ENCODE results near the gene CUTA. TPM values are rescaled to one million over a fixed set of nuclear protein-coding genes. Genes with fewer than 3 reads are reported as not detected.

CUTA gene
- total and polyA plus RNA-seq, 2 of the 13 experiments (the other 11 are each of a cell fraction or from before 2014, with no cell fraction given) = 170 to 180 TPM

- TF ChIP-seq ZNF629 (CRISPR knock-in tag; conservative IDR thresholded peaks at IDR 0.05) = no peak
- TF ChIP-seq ZNF121 (CRISPR knock-in tag; IDR thresholded peaks at IDR 0.05) = no peak
- no peak for TF ChIP-seq ZNF207 (IDR thresholded peaks at IDR 0.05; ENCODE audit: borderline replicate concordance)
- peak; percentile 96; the same call in 1 of the 2 replicates for TF ChIP-seq FOXC1 (CRISPR knock-in tag; IDR thresholded peaks at IDR 0.05; ENCODE audit: borderline replicate concordance)
- peak; percentile 89 for TF ChIP-seq TGIF2 (CRISPR knock-in tag; IDR thresholded peaks at IDR 0.05)
- no peak for TF ChIP-seq ZNF282 (IDR thresholded peaks at IDR 0.05; ENCODE audit: partially characterized antibody)
- no peak for TF ChIP-seq ZNF20 (CRISPR knock-in tag; IDR thresholded peaks at IDR 0.05)
- no peak for TF ChIP-seq ZNF572 (CRISPR knock-in tag; IDR thresholded peaks at IDR 0.05)
- TF ChIP-seq POLR2AphosphoS5 (IDR thresholded peaks at IDR 0.05; ENCODE audit: low read depth, low read length) = peak; percentile 41
- TF ChIP-seq MBD4 (IDR thresholded peaks at IDR 0.05; ENCODE audit: borderline replicate concordance, low read length) = no peak
- TF ChIP-seq ZSCAN29 (CRISPR knock-in tag; conservative IDR thresholded peaks at IDR 0.05) = no peak; the same call in 1 of the 2 replicates
- peak; percentile 89 for TF ChIP-seq SALL2 (CRISPR knock-in tag; IDR thresholded peaks at IDR 0.05)
- TF ChIP-seq ZNF205 (CRISPR knock-in tag; IDR thresholded peaks at IDR 0.05) = peak; percentile 84
- peak; percentile 53; the same call in 1 of the 2 replicates for TF ChIP-seq ZNF550 (CRISPR knock-in tag; IDR thresholded peaks at IDR 0.05; ENCODE audit: borderline replicate concordance)
- no peak for TF ChIP-seq SMARCC2 (IDR thresholded peaks at IDR 0.05)
- peak; percentile 72 for TF ChIP-seq MED1 (CRISPR knock-in tag; IDR thresholded peaks at IDR 0.05)
- peak; percentile 70 for TF ChIP-seq DNMT3B (CRISPR knock-in tag; conservative IDR thresholded peaks at IDR 0.05)
- TF ChIP-seq HIC2 (CRISPR knock-in tag; IDR thresholded peaks at IDR 0.05; ENCODE audit: low read depth) = peak; percentile 36; the same call in 1 of the 2 replicates
- TF ChIP-seq ZNF468 (CRISPR knock-in tag; IDR thresholded peaks at IDR 0.05) = peak; percentile 57; the same call in 1 of the 2 replicates
- TF ChIP-seq, protein P1, sequence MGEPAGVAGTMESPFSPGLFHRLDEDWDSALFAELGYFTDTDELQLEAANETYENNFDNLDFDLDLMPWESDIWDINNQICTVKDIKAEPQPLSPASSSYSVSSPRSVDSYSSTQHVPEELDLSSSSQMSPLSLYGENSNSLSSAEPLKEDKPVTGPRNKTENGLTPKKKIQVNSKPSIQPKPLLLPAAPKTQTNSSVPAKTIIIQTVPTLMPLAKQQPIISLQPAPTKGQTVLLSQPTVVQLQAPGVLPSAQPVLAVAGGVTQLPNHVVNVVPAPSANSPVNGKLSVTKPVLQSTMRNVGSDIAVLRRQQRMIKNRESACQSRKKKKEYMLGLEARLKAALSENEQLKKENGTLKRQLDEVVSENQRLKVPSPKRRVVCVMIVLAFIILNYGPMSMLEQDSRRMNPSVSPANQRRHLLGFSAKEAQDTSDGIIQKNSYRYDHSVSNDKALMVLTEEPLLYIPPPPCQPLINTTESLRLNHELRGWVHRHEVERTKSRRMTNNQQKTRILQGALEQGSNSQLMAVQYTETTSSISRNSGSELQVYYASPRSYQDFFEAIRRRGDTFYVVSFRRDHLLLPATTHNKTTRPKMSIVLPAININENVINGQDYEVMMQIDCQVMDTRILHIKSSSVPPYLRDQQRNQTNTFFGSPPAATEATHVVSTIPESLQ (CRISPR knock-in tag; conservative IDR thresholded peaks at IDR 0.05) = peak; percentile 49; the same call in 1 of the 2 replicates
- TF ChIP-seq NR2F1 (CRISPR knock-in tag; IDR thresholded peaks at IDR 0.05) = 0 out of 4 replicates have a peak, but pooled peaks of 1 of the 2 experiments have one; percentile 32
- TF ChIP-seq BORCS8-MEF2B (CRISPR knock-in tag; IDR thresholded peaks at IDR 0.05) = peak; percentile 98
- peak; percentile 100 for TF ChIP-seq REPIN1 (CRISPR knock-in tag; IDR thresholded peaks at IDR 0.05; ENCODE audit: borderline replicate concordance, low read depth)
- TF ChIP-seq MXI1 (IDR thresholded peaks at IDR 0.05; ENCODE audit: borderline replicate concordance, low read depth, low read length) = peak; percentile 86
- peak; percentile 72; the same call in 1 of the 2 replicates for TF ChIP-seq BRCA1 (CRISPR knock-in tag; IDR thresholded peaks at IDR 0.05)
- peak; percentile 99 for TF ChIP-seq REL (CRISPR knock-in tag; conservative IDR thresholded peaks at IDR 0.05)
- TF ChIP-seq MXD4 (CRISPR knock-in tag; IDR thresholded peaks at IDR 0.05) = peak; percentile 85
- TF ChIP-seq HOMEZ (CRISPR knock-in tag; IDR thresholded peaks at IDR 0.05; ENCODE audit: low read depth) = peak; percentile 76
These were observed 26.5 kb downstream of the CUTA start, which contains the start of gene KIFC1 (continued) for GRCh38 chr6:33391278-33391921.

All from HepG2 (cell line).